Sigmoid colon (tissue), 4 donors: ENCODE data around the gene SRSF7.

Experiments
- POLR2AphosphoS5 ChIP-seq, 4 donors: sonication (generic); formaldehyde crosslinking; IDR thresholded peaks; one replicate each; pipeline ENCODE4 v1.6.1; 2017; ENCODE audit warnings: antibody characterized with exemption in 4 of 4
- TF ChIP-seq, protein P1 (sequence below), 4 experiments: fragments of 450-650 bp in 3 of 4; fragments of 200-600 bp in 1 of 4; IDR thresholded peaks; one replicate each; pipeline ENCODE4 v1.5.1; 2016 to 2019; ENCODE audit warnings: antibody characterized with exemption in 4 of 4, mild to moderate bottlenecking in 3 of 4, moderate library complexity in 2 of 4

DNA sequence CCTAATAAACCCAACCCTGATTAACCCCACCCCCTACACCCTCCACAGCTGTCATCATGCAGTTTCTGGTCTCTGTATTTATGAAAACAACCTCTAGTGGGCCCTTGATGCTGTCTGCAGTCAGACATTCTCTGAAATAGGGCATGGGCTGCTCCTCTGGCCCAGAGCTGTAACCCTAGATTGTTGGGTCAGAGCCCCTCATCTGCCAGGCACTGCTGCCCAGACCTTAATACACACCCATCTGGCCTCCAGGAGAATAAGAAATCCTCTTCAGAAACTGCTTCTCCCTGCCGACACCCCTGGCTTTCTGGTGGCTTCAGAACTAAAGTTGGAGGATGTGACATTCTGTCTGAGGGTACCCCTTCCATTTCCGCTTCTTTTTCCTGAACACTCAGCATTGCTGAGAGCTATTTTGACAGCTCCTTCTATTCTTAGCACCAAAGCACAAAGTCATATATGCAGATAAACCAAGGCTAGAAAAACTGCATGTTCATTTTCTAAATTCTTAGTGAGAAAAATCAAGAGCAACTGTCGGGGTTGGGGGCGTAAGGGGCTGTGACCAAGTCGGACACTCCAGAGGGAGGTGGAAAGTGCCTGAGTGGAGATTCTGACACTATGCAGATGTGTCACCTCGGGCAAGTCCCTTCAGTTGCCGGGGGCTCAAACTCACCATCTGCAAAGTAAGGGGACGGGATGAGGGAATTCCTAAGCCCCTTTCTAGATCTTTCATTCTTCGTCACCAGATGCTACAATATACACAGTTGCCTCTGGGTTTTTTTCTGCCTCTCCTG is 28.7 kb downstream of the SRSF7 start:
- TF ChIP-seq, protein P1, sequence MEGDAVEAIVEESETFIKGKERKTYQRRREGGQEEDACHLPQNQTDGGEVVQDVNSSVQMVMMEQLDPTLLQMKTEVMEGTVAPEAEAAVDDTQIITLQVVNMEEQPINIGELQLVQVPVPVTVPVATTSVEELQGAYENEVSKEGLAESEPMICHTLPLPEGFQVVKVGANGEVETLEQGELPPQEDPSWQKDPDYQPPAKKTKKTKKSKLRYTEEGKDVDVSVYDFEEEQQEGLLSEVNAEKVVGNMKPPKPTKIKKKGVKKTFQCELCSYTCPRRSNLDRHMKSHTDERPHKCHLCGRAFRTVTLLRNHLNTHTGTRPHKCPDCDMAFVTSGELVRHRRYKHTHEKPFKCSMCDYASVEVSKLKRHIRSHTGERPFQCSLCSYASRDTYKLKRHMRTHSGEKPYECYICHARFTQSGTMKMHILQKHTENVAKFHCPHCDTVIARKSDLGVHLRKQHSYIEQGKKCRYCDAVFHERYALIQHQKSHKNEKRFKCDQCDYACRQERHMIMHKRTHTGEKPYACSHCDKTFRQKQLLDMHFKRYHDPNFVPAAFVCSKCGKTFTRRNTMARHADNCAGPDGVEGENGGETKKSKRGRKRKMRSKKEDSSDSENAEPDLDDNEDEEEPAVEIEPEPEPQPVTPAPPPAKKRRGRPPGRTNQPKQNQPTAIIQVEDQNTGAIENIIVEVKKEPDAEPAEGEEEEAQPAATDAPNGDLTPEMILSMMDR (IDR thresholded peaks at IDR 0.05) = no peak
- TF ChIP-seq POLR2AphosphoS5 (IDR thresholded peaks at IDR 0.05) = no peak
